Measurements from ENCODE around the gene TAS2R50.

The TAS2R50 gene

DNA sequence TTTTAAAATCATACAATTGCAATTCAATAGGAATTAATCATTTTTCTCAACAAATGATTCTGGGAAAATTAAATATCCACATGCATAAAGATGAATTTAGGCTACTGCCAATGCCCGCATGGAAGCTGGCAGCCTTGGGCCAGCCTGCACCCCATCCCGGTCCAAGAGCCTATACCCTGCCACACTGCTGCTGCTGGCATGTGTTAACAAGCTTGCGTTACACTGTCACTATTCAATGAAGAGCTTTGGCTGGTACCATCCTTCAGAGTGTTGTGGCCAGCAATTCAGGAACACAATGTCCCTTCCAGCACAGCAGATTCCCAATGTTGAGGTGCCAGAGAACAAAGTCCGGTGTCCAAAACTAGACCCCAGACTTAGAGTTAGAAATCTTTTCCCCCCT lies 34.1 kb downstream of the TAS2R50 start:
- no peak for DNase-seq (ENCODE audit: low read depth, low spot score)

DNA sequence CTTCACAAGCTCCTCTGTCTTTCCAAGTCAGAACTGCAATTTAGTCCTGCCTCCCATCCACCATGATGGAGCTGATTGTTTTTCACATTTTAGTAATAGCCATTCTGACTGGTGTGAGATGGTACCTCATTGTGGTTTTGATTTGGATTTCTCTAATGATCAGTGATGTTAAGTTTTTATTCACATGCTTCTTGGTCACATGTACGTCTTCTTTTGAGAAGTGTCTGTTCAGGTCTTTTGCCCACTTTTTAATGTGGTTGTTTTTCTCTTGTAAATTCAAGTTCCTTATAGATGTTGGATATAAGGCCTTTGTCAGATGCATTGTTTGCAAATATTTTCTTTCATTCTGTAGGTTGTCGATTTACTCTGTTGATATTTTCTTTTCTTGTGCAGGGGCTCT lies 43.5 kb downstream of the TAS2R50 start:
- DNase-seq (ENCODE audit: low read depth, low spot score): no peak

DNA sequence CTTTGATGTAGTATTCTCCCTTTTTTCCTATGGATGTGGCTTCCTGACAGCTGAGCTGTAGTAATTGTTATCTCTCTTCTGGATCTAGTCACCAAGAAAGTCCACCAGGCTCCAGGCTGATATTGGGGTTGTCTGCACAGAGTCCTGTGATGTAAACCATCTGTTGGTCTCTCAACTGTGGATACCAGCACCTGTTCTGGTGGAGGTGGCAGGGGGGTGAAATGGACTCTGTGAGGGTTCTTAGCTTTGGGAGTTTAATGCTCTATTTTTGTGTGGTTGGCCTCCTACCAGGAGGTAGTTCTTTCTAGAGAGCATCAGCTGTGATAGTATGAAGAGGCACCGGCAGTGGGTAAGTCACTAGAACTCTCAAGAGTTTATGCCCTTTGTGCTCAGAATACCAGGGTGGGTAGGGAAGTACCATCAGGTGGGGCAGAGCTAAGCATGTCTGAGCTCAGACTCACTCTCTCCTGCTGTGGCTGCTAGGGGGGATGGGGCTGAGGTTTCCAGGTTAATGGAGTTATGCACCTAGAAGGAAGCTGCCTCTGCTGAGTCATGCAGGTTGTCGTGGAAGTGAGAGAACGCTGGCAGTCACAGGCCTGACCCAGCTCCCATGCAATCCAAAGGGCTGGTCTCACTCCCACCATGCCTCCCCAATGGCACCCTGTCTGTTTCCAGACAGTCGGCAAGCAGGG lies 44.6 kb downstream of the TAS2R50 start:
- peak; percentile 57 for DNase-seq (ENCODE audit: low read depth, low spot score)

DNA sequence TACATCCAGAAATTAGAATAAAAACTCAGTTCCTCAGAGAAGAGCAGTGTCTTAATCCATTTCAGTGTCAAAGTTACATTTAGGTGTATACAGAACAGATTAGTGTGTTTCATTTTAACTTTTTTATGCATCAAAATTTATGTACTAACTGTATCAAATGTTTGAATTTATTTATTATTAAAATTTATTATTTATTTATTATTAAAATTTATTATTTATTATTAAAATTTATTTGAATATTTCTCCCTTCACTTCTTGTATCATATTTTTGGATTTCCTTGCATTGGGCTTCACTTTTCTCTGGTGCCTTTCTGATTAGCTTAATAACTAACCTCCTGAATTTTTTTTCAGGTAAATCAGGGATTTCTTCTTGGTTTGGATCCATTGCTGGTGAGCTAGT lies 45.3 kb downstream of the TAS2R50 start:
- no peak for DNase-seq (ENCODE audit: low read depth, low spot score)

DNA sequence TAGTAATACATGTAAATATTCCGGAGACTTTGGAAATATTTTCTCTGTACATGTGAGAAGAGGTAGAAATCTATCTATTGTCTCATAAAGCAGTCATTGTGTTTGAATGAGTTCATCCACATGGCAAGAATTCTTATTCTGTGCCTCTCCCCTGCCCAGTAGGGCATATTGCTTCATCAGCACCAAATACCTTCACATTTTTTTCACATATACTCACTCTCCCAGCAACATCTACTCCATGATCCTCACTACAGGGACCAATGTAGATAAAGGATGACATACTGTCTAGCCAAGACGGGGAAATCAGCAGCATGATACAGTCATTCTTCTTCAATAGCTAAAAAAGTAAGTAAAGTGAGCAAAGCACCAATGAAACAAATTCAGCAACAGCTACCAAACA lies 46.3 kb downstream of the TAS2R50 start:
- no peak for DNase-seq (ENCODE audit: low read depth, low spot score)

DNA sequence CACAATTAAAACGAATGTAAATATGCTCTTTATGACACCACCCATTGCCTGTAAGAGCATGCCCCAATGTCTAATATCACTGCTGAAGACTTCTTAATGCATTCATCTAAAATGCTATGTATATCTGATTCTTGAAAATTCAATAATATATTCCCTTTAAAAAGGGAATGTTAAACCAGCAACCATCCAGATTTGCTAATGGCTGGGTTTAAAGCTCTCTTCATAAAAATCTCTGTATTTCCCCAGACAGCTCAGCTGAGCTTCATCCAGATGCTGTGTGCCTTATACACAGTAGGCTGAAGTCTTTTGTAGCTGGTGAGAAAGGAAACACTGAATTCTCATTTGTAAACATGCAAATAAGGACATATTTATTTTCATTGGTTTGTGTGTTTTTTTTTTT lies 47.5 kb downstream of the TAS2R50 start, which contains the start of gene TAS2R14:
TSS of gene TAS2R14 (minus strand) at position 101 of the 400 bp plus-strand sequence. CDS start at position 45, 56 bp downstream.
- no peak for DNase-seq (ENCODE audit: low read depth, low spot score)

DNA sequence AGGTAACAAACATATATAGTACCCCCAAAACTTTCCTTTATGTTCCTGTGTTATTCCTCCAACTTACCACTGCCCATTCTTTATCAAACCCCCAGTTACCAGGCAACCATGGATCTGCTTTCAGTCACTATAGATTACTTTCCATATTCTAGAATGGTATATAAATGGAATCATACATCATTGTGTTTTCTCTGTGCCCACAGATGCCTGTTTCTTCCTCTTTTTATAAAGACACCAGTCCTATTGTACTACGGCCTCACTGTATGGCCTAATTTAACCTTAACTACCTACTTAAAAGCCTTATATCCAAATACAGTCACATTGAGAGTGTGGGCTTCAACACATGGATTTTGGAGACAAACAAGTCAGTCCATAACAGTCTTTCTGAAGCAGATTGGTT lies 50.2 kb downstream of the TAS2R50 start:
- DNase-seq (ENCODE audit: low read depth, low spot score): no peak
